Measurements from ENCODE around the gene CDK18. TPM values are rescaled to one million over a fixed set of nuclear protein-coding genes. Genes with fewer than 3 reads are reported as not detected.

The CDK18 gene
- total and polyA plus RNA-seq, 12 donors: 3.2 to 52.0 (median 18.2) TPM

DNA sequence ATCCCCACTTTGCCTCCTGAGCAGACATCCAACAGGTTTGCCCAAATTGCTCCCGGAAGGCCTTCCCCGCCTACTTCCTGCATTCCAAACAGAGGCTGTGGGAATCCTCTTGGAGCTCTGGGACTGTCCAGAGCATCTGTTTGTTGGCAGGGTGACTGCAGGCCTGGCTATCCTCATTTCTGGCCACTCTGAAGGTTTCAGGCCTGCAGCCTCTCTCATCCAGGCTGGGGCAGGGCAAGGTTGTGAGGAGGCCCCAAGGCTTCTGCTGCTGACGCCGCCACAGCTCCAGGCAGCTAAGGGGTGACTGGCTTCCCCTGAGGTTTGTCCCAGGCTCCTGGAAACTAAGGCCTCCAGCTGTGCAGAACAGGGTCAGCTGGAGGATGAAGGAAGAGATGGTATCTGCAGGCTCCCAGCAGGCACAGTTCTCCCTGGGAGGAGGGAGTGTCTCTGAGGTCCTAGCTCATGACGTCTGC, 11.3 kb downstream of the CDK18 start:
- DNase-seq: peak in 3 of 7 donors; percentile 41 to 81 (median 50)
- no peaks in the 10 kb centered on the region for H3K9me3 ChIP-seq (replicated peaks in 1 of 3)
- WGBS, 4 donors: 57 to 74% (median 62%) methylated on average over 1 to 5 of the region's 5 CpGs
- intact Hi-C loops (cut with DNase I): no loop called here
- peaks cover 0 to 15% of the 10 kb centered on the region in 2 donors for H3K4me1 ChIP-seq (replicated peaks in 1 of 2)
- no peaks in the 10 kb centered on the region for H3K27me3 ChIP-seq
- TF ChIP-seq POLR2A (IDR thresholded peaks at IDR 0.05): no peak
- no peak for TF ChIP-seq CTCF (IDR thresholded peaks at IDR 0.05)
- no peak overlapping the region for H3K4me3 ChIP-seq
- H3K36me3 ChIP-seq (replicated peaks in 1 of 2): no peaks in the 10 kb centered on the region
- peak overlapping the region in 2 of 5 donors; percentile 65 to 89 for H3K27ac ChIP-seq

GRCh38 chr1:205516362-205516761, 11.9 kb downstream of the CDK18 start:
- Histone ChIP-seq H3K4me3 (no peak overlapping the region), H3K27me3 (no peaks in the 10 kb centered on the region), H3K4me1 (replicated peaks in 1 of 2) (peaks cover 0 to 15% of the 10 kb centered on the region in 2 donors), H3K27ac (peak overlapping the region in 4 of 5 donors; percentile 12 to 89 (median 46)), H3K9me3 (replicated peaks in 1 of 3) (no peaks in the 10 kb centered on the region), H3K36me3 (replicated peaks in 1 of 2) (no peaks in the 10 kb centered on the region)
- TF ChIP-seq POLR2A (IDR thresholded peaks at IDR 0.05): no peak
- TF ChIP-seq CTCF (IDR thresholded peaks at IDR 0.05): no peak
- intact Hi-C loops (cut with DNase I): no loop called here
- no peak for DNase-seq
- 76 to 85% (median 80%) methylated on average over 4 of the region's 4 CpGs for WGBS, 4 donors

GRCh38 chr1:205517288-205517687, 12.8 kb downstream of the CDK18 start:
- Histone ChIP-seq H3K4me1 (replicated peaks in 1 of 2) (peaks cover 0 to 8% of the 10 kb centered on the region in 2 donors), H3K27ac (peak overlapping the region in 2 of 5 donors; percentile 65 to 89), H3K4me3 (no peak overlapping the region), H3K36me3 (replicated peaks in 1 of 2) (no peaks in the 10 kb centered on the region), H3K27me3 (no peaks in the 10 kb centered on the region), H3K9me3 (replicated peaks in 1 of 3) (no peaks in the 10 kb centered on the region)
- DNase-seq: no peak
- TF ChIP-seq POLR2A (IDR thresholded peaks at IDR 0.05) (no peak), CTCF (IDR thresholded peaks at IDR 0.05) (no peak)
- WGBS, 4 donors: 84 to 90% (median 86%) methylated on average over 3 of the region's 3 CpGs
- intact Hi-C loops (cut with DNase I): no loop called here

DNA sequence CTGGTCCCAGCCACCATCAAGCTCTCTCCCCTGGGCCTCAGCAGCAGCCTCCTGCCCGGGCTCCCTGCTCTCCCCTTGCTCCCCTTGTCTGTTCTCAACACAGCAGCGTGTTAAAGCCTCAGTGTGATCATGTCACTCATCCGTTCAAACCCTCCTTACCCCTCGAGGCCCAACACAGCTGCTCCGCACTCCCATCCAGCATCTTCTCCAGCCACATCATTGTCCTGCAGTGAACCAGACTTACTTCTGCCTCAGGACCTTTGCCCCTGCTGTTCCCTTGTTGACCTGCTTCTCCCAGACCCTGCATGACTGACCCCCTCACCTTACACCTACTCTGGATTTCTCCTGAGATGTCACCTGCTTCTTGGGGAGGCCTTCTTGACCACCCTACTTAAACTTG, 13.3 kb downstream of the CDK18 start:
- Histone ChIP-seq H3K4me3 (no peak overlapping the region), H3K27ac (peak overlapping the region in 1 of 5 donors; percentile 89), H3K27me3 (no peaks in the 10 kb centered on the region), H3K36me3 (replicated peaks in 1 of 2) (no peaks in the 10 kb centered on the region), H3K4me1 (replicated peaks in 1 of 2) (peaks cover 0 to 8% of the 10 kb centered on the region in 2 donors), H3K9me3 (replicated peaks in 1 of 3) (no peaks in the 10 kb centered on the region)
- intact Hi-C loops (cut with DNase I): no loop called here
- no peak for DNase-seq
- WGBS, 4 donors: 81 to 91% (median 89%) methylated on average over 5 of the region's 5 CpGs
- no peak for TF ChIP-seq CTCF (IDR thresholded peaks at IDR 0.05)
- TF ChIP-seq POLR2A (IDR thresholded peaks at IDR 0.05): no peak

Data from adrenal gland (tissue), 12 donors.